Glutamatergic neuron (in vitro differentiated cells): ENCODE results near the gene LZTR1. TPM values are rescaled to one million over a fixed set of nuclear protein-coding genes. Genes with fewer than 3 reads are reported as not detected.

Experiments
- DNase-seq: peaks from one replicate; pipeline ENCODE4 v3.0.0; 2022
- H3K27ac Mint-ChIP-seq: one replicate; pipeline ENCODE4 v1.8.0; 2020; ENCODE audit warnings: mild to moderate bottlenecking, mixed read lengths, inconsistent platforms; ENCODE audit not compliant: unreplicated experiment
- H3K27me3 Mint-ChIP-seq: one replicate; pipeline ENCODE4 v1.8.0; 2020; ENCODE audit warnings: mild to moderate bottlenecking, moderate library complexity, mixed read lengths, inconsistent platforms; ENCODE audit not compliant: unreplicated experiment
- H3K36me3 Mint-ChIP-seq: one replicate; pipeline ENCODE4 v1.8.0; 2020; ENCODE audit warnings: mild to moderate bottlenecking, mixed read lengths, inconsistent platforms; ENCODE audit not compliant: unreplicated experiment
- H3K4me1 Mint-ChIP-seq: one replicate; pipeline ENCODE4 v1.8.0; 2020; ENCODE audit warnings: mild to moderate bottlenecking, low read depth, mixed read lengths, inconsistent platforms; ENCODE audit not compliant: unreplicated experiment
- H3K4me3 Mint-ChIP-seq: one replicate; pipeline ENCODE4 v1.8.0; 2020; ENCODE audit warnings: mild to moderate bottlenecking, mixed read lengths, inconsistent platforms; ENCODE audit not compliant: unreplicated experiment
- H3K9me3 Mint-ChIP-seq: one replicate; pipeline ENCODE4 v1.8.0; 2020; ENCODE audit warnings: mild to moderate bottlenecking, moderate library complexity, mixed read lengths, inconsistent platforms; ENCODE audit not compliant: unreplicated experiment
- CTCF ChIP-seq: fragments of 200-600 bp; sonication (generic); IDR thresholded peaks from one replicate; pipeline ENCODE4 v1.5.0; 2021; ENCODE audit not compliant: partially characterized antibody, unreplicated experiment
- total RNA-seq: library from RNA; stranded (reverse); fragmentation: NEBNext Ultra II Directional; extraction: Animal tissue kit (Norgen Biotek cat#: 25700); gene quantifications from one replicate; pipeline ENCODE4 v1.2.1, GENCODE V29; 2021; ENCODE audit not compliant: unreplicated experiment

Gene LZTR1
- total RNA-seq, 1 donor from 2014 or later: 165 TPM

GRCh38 chr22:20965104-20965887, 16.8 kb upstream of the LZTR1 start:
- peaks cover 16% of the 10 kb centered on the region for H3K27me3 Mint-ChIP-seq
- peak; percentile 14 for DNase-seq
- no peak overlapping the region for H3K4me3 Mint-ChIP-seq
- H3K9me3 Mint-ChIP-seq: peaks cover 3% of the 10 kb centered on the region
- H3K36me3 Mint-ChIP-seq: no peaks in the 10 kb centered on the region
- H3K27ac Mint-ChIP-seq: no peak overlapping the region
- peaks cover 8% of the 10 kb centered on the region for H3K4me1 Mint-ChIP-seq
- no peak for TF ChIP-seq CTCF

GRCh38 chr22:20965888-20966855, 15.9 kb upstream of the LZTR1 start:
- no peaks in the 10 kb centered on the region for H3K36me3 Mint-ChIP-seq
- DNase-seq: no peak
- H3K4me3 Mint-ChIP-seq: no peak overlapping the region
- H3K9me3 Mint-ChIP-seq: no peaks in the 10 kb centered on the region
- H3K27me3 Mint-ChIP-seq: peaks cover 16% of the 10 kb centered on the region
- H3K27ac Mint-ChIP-seq: no peak overlapping the region
- H3K4me1 Mint-ChIP-seq: peaks cover 8% of the 10 kb centered on the region
- TF ChIP-seq CTCF: no peak

- no peak for DNase-seq
- Mint-ChIP-seq H3K9me3 (peaks cover under 1% of the 10 kb centered on the region), H3K36me3 (no peaks in the 10 kb centered on the region), H3K27me3 (peaks cover 16% of the 10 kb centered on the region), H3K27ac (no peak within 1 kb of the TSS), H3K4me1 (peaks cover 8% of the 10 kb centered on the region), H3K4me3 (no peak within 1 kb of the TSS)
- no peak for TF ChIP-seq CTCF
These were observed 15.0 kb upstream of the LZTR1 start, which contains the start of gene AIFM3 for GRCh38 chr22:20966883-20967696. Gene AIFM3 (plus strand): TSS chr22:20967255. CDS start chr22:20967945, 690 bp downstream.

GRCh38 chr22:20967697-20968211, 14.3 kb upstream of the LZTR1 start:
- Mint-ChIP-seq H3K9me3 (peaks cover 4% of the 10 kb centered on the region), H3K36me3 (no peaks in the 10 kb centered on the region)
- no peak for DNase-seq

More at GRCh38 chr22:20967697-20968211, 14.3 kb upstream of the LZTR1 start:
- no peak for TF ChIP-seq CTCF
- H3K27ac Mint-ChIP-seq: no peak overlapping the region
- no peak overlapping the region for H3K4me3 Mint-ChIP-seq
- peaks cover 8% of the 10 kb centered on the region for H3K4me1 Mint-ChIP-seq
- peaks cover 16% of the 10 kb centered on the region for H3K27me3 Mint-ChIP-seq
